Cerebellar nuclear complex (tissue), 1 donor: Measurements from ENCODE around the gene RGS7.

Source experiments
- DNase-seq, 2 experiments: peaks; one replicate each; lab custom pipeline; 2025; lab: John Stamatoyannopoulos, UW

Gene RGS7

GRCh38 chr1:240831191-240831631 is 525.8 kb downstream of the RGS7 start:
- no peak for DNase-seq

- no peak for DNase-seq
These were observed 527.5 kb downstream of the RGS7 start for GRCh38 chr1:240829487-240829886.

GRCh38 chr1:240827786-240828185 is 529.2 kb downstream of the RGS7 start:
- DNase-seq = no peak

- no peak for DNase-seq
These were observed 532.8 kb downstream of the RGS7 start for GRCh38 chr1:240824238-240824637.

GRCh38 chr1:240823357-240823756 is 533.6 kb downstream of the RGS7 start:
- no peak for DNase-seq

- DNase-seq = no peak
These were observed 535.1 kb downstream of the RGS7 start for GRCh38 chr1:240821925-240822324.

GRCh38 chr1:240820816-240821215 is 536.2 kb downstream of the RGS7 start:
- DNase-seq = no peak

GRCh38 chr1:240816472-240816871 is 540.5 kb downstream of the RGS7 start:
- DNase-seq = no peak

- no peak for DNase-seq
These were observed 543.3 kb downstream of the RGS7 start for GRCh38 chr1:240813720-240814119.

GRCh38 chr1:240811256-240811655 is 545.7 kb downstream of the RGS7 start:
- DNase-seq = no peak

- no peak for DNase-seq
These were observed 548.6 kb downstream of the RGS7 start for GRCh38 chr1:240808381-240808780.

GRCh38 chr1:240806200-240806745 is 550.7 kb downstream of the RGS7 start:
- DNase-seq = no peak

- no peak for DNase-seq
These were observed 552.5 kb downstream of the RGS7 start for GRCh38 chr1:240804475-240804874.

- no peak for DNase-seq
These were observed 553.9 kb downstream of the RGS7 start for GRCh38 chr1:240803151-240803550.

- DNase-seq = no peak
These were observed 554.7 kb downstream of the RGS7 start for GRCh38 chr1:240802271-240802670.

- DNase-seq = no peak
These were observed 555.6 kb downstream of the RGS7 start for GRCh38 chr1:240801442-240801841.

- DNase-seq = no peak
These were observed 556.7 kb downstream of the RGS7 start for GRCh38 chr1:240800291-240800690.

- no peak for DNase-seq
These were observed 560.0 kb downstream of the RGS7 start for GRCh38 chr1:240797050-240797449.

- no peak for DNase-seq
These were observed 562.8 kb downstream of the RGS7 start for GRCh38 chr1:240794046-240794843.

GRCh38 chr1:240792915-240793529 is 564.0 kb downstream of the RGS7 start:
- DNase-seq = no peak

- no peak for DNase-seq
These were observed 566.1 kb downstream of the RGS7 start for GRCh38 chr1:240790856-240791255.

- DNase-seq = no peak
These were observed 570.1 kb downstream of the RGS7 start for GRCh38 chr1:240786880-240787279.

- no peak for DNase-seq
These were observed 572.2 kb downstream of the RGS7 start for GRCh38 chr1:240784776-240785175.
